ENCODE data around the gene CDK19.

CDK19 gene

GRCh38 chr6:110703010-110703905, 112.0 kb downstream of the CDK19 start:
- no peak for DNase-seq (ENCODE audit: low spot score)

GRCh38 chr6:110699780-110700179, 115.5 kb downstream of the CDK19 start:
- DNase-seq (ENCODE audit: low spot score), result no peak

- no peak for DNase-seq (ENCODE audit: low spot score)
These were observed 121.3 kb downstream of the CDK19 start for GRCh38 chr6:110693994-110694393.

DNA sequence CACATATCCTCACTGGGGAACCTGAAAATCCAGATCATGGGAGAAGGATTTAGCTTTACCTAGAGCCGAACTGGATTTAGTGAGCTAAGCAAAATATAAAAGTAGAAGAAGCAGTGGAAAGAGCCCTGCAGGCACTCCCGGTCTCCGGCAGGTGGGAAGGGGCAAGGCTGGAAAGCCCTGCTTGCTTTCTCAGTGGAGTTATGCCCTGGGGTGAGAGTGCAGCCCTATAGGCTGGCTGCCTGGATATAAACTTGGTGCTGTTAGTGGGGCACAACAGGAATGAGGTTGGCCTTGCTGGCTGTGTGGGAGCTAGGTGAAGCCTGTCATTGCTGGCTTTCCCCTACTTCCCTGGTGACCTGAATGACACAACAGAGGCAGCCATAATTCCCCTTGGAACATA, 122.0 kb downstream of the CDK19 start:
- no peak for DNase-seq (ENCODE audit: low spot score)

DNA sequence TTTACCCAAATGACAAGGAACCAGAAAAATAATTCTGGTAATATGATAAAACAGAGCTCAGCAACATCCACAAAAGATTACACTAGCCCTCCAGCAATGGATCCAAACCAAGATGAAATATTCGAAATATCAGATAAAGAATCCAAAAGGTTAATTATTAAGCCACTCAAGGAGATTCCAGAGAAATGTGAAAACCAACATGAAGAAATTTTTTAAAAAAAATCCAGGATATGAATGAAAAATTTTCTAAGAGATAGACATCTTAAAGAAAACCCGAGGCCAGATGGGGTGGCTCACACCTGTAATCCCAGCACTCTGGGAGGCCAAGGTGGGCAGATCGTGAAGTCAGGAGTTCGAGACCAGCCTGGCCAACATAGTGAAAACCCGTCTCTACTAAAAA, 124.4 kb downstream of the CDK19 start:
- DNase-seq (ENCODE audit: low spot score), result no peak

DNA sequence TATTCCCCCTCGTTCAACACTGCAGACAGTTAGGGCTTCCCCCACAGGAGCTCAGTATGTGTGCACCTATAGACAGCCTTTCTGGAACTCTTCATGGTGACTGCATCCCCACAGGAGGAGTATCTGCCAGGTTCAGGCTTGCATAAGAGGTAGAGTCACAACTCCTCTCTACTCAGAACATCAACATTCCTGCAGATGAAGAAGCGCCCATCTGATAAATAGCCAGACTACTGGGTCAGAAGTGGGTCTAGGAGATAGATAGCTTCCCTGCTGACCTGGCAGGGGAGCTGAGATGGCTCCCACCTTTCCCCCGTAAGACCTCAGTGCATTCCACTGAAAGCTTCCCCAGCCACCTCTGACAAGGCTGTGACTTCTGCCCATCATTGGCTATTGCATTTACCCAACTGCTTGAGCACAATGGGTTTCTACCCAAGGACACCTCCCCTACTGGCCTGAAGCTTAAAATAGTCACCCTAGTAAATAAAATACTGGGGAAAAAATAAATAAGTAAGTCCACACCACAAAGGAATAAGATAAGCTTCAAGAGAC, 125.1 kb downstream of the CDK19 start:
- DNase-seq (ENCODE audit: low spot score), result no peak

- DNase-seq (ENCODE audit: low spot score), result no peak
These were observed 125.9 kb downstream of the CDK19 start for GRCh38 chr6:110689275-110689935.

DNA sequence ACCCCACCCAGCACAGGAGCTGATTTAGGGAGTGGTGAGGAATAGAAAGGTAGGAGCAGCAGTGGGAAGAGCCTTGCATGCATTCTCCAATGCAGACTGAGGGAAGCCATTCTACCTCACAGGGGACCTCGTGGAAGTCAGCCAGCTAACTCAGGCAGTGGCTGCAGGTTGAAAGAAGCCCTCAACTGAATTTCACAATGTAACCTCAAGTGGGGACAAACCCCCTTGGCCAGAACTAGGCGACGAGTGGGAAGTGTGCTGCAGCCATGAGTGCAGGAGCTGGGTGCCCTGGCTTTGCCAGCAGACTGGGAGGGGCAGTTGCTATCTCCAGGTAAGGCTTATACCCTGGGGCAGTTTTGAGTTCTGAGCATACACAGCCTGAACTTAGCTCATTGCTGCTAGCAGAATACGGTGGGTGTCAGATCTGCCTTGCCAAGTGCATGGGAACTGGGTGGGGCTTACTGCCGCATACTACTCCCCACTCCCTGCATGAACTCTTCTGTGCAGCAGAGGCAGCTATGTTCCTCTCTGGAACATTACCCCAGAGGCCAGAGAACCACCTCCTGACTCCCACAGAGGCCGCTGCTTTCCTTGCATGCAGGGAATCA, 126.5 kb downstream of the CDK19 start:
- no peak for DNase-seq (ENCODE audit: low spot score)

DNA sequence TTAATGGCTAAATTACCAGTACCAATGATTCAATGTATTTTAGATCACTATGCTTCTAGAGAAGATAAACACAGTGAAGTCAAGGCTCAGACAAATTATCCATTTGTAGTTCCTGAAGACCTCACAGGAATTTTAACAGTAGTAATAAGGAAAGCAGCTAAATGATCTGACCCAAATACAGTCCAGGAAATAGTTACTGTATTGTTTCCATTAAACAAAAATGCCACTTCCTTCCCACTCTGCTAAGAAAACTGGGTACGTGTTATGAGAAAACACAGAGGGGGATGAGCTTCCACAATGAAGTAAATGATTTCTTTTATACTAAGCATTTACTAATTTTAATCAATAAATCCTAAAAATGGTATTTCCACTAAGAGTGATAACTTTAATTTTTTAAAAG, 127.9 kb downstream of the CDK19 start:
- DNase-seq (ENCODE audit: low spot score), result no peak

DNA sequence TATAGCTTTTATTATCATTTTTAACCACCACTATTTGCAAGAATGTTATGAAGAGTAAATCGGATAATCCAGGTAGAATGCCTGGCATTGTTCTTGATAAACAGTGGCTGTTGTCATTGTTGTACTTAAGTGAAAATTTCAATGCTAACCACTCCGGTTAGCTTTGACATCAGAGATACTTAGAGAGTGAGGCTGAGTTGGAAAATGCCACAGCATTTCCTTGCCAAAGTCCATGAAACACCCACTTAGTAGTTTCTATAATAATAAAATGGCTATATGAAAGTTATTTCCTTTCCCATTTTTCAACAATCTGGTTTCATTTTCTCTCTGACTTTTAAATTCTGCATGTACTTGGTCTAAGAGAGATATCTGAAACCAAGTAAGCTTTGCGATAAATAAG, 132.0 kb downstream of the CDK19 start:
- DNase-seq (ENCODE audit: low spot score), result no peak

- DNase-seq (ENCODE audit: low spot score), result peak; percentile 79
These were observed 132.8 kb downstream of the CDK19 start for GRCh38 chr6:110682460-110682853.

- peak; percentile 2 for DNase-seq (ENCODE audit: low spot score)
These were observed 133.5 kb downstream of the CDK19 start for GRCh38 chr6:110681543-110682459.

- no peak for DNase-seq (ENCODE audit: low spot score)
These were observed 138.9 kb downstream of the CDK19 start for GRCh38 chr6:110676396-110676795.

GRCh38 chr6:110674096-110674495, 141.2 kb downstream of the CDK19 start:
- no peak for DNase-seq (ENCODE audit: low spot score)

DNA sequence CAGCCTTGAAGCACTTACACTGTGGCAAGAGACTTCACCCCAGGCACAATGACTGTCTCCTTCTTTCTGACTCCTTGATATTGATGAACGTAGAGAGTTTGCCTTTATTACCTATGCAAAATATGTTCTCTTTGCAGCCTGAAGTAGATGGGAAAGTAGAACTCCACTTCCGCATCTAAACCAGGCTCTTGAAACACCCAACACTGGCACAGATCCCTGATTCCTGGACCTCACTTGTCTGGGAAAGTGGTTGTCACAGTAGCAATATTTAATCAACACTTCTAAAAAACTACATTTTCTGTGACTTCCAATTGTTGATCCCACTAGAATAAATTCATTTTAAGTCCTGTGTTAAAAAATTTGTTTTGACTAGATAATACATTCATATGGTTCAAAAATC, 143.1 kb downstream of the CDK19 start:
- DNase-seq (ENCODE audit: low spot score), result no peak

GRCh38 chr6:110671447-110671846, 143.8 kb downstream of the CDK19 start:
- DNase-seq (ENCODE audit: low spot score), result no peak

DNA sequence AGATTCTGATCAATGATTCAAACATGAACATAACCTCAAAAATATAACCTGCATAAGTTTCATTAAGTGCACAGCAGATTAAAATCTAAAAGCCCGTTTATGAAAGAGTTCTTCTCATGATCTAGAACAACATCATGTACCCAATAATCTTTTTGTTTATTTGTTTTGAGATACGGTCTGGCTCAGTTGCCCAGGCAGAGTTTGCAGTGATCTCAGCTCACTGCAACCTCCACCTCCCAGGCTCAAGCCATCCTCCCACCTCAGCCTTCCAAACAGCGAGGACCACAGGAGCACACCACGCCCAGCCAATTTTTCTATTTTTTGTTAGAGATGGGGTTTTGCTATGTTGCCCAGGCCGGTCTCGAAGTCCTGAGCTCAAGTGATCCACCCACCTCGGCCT, 149.7 kb downstream of the CDK19 start:
- DNase-seq (ENCODE audit: low spot score), result no peak

DNA sequence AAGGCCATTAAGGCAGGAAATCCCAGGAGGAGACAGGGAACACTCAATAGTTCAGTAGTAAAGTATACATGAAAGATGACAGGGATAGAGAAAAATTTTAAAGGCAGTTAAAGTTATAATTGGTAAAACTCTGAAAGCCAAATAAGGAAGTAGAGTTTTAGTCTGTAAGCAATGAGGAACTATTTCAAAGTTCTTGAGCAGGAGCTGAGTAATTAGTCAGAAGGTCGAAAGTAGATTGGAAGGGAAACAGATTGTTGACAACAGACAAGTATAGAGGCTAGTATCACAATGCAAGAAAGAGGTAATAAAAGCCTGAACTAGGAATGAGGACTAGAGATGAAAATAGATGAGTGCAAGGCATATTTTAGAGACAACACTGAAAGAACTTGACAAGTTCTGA, 150.3 kb downstream of the CDK19 start:
- DNase-seq (ENCODE audit: low spot score), result peak; percentile 32

GRCh38 chr6:110662490-110663211, 152.6 kb downstream of the CDK19 start:
- peak; percentile 51 for DNase-seq (ENCODE audit: low spot score)

DNA sequence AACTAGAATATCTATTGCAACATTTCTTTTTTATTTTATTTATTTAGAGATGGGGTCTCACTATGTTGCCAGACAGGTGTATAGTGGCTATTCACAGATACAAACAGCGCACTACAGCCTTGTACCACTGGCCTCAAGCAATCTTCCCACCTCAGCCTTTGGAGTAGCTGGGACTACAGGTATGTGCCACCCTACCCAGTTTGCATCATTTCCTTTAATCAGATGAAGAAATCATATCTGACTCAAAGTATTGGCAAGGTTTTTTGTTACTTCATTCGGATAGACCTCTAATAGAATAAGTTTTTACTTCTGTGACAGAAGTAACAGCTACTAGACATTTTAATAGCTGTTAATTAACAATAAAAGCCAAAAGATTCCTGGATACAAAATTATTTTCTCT, 153.9 kb downstream of the CDK19 start:
- DNase-seq (ENCODE audit: low spot score), result no peak

DNA sequence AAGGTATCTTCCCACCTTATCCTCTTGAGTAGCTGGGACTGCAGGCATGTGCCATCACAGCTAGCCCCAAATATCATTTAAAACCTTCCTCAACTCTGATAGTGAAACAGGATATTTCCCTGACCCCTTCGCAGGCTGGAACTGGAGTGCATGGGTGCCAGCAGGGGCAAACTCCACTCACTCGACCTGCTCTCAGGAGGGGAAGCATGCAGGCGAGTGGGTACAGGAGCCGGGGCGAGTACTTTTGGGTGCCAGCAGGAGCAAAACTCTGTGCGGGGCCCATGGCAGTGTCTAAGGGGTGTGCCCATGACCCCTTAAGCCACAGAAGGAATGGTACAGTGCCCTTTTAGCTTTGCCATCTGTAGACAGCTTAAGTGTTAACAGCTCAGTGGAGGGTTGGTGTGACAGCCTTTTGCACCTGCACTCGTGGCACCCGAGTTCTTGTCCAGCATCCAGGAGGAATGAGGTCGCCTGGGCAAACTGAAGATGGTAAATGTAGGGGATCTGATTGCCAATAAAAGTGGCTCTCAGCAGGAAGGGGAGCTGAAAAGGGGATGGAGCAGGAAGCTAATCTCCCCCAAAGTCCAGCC, 155.1 kb downstream of the CDK19 start:
- no peak for DNase-seq (ENCODE audit: low spot score)

Data from LoVo (cell line).